ENCODE results near the gene SUSD5.

- TF ChIP-seq TCF12 (IDR thresholded peaks at IDR 0.05): no peak
- no peak for TF ChIP-seq MXI1 (IDR thresholded peaks at IDR 0.05; ENCODE audit: low read depth, low read length)
- TF ChIP-seq, protein P1, sequence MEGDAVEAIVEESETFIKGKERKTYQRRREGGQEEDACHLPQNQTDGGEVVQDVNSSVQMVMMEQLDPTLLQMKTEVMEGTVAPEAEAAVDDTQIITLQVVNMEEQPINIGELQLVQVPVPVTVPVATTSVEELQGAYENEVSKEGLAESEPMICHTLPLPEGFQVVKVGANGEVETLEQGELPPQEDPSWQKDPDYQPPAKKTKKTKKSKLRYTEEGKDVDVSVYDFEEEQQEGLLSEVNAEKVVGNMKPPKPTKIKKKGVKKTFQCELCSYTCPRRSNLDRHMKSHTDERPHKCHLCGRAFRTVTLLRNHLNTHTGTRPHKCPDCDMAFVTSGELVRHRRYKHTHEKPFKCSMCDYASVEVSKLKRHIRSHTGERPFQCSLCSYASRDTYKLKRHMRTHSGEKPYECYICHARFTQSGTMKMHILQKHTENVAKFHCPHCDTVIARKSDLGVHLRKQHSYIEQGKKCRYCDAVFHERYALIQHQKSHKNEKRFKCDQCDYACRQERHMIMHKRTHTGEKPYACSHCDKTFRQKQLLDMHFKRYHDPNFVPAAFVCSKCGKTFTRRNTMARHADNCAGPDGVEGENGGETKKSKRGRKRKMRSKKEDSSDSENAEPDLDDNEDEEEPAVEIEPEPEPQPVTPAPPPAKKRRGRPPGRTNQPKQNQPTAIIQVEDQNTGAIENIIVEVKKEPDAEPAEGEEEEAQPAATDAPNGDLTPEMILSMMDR (IDR thresholded peaks at IDR 0.05): no peak
Measured at GRCh38 chr3:33153782-33154181, 64.8 kb downstream of the SUSD5 start.

All from SK-N-SH (cell line).